Ureter (tissue), 1 donor: ENCODE results near the gene KLHDC3. TPM values are rescaled to one million over a fixed set of nuclear protein-coding genes. Genes with fewer than 3 reads are reported as not detected.

Source experiments
- DNase-seq: peaks from one replicate; pipeline ENCODE4 v3.0.0-alpha.2; 2020; ENCODE audit warnings: low spot score
- total RNA-seq: library from RNA; stranded (reverse); gene quantifications from one replicate; pipeline ENCODE4 v1.2.4, GENCODE V29; 2023
- donor health status: DM: yes; HTN: yes; CAD: no.

The KLHDC3 gene
- total RNA-seq, 1 donor from 2014 or later = 40.3 TPM

DNA sequence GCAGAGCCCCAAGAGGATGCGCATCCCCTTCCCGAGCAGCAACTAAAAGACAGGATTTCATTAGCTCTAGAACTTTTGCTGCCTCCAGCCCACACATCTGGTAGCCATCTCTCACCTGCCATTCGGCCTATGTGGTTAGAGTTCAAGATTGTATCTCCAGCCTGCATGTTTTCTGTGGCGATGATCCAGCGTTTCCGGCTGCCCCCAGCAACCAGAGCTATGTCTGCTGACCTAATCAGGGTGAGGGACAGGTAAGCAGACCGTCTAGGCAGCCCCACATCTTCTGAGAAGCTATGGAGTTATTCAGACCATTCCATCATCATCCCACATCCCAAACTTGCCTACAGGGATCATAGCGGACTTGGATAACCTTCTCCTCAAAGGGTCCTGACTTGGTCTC is 41.9 kb downstream of the KLHDC3 start:
- no peak for DNase-seq

DNA sequence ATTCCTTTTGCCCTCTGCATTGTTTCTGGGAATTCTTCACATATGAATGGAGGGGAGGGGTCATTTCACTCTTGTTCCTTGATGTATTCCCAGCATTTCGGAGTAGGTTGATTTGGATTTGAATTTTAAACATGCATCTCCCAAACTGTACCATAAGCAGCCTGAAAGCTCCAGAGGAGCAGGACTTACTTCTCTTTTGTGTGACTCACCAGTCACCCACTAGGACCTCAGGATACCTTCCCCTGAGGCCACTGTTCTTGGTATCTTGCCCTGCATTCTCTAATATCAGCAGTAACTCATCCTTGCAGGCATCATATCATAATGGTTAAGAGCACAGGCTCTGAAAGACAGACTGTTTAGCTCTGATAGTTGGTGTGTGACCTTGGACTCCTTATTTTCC is 44.5 kb downstream of the KLHDC3 start:
- no peak for DNase-seq

DNA sequence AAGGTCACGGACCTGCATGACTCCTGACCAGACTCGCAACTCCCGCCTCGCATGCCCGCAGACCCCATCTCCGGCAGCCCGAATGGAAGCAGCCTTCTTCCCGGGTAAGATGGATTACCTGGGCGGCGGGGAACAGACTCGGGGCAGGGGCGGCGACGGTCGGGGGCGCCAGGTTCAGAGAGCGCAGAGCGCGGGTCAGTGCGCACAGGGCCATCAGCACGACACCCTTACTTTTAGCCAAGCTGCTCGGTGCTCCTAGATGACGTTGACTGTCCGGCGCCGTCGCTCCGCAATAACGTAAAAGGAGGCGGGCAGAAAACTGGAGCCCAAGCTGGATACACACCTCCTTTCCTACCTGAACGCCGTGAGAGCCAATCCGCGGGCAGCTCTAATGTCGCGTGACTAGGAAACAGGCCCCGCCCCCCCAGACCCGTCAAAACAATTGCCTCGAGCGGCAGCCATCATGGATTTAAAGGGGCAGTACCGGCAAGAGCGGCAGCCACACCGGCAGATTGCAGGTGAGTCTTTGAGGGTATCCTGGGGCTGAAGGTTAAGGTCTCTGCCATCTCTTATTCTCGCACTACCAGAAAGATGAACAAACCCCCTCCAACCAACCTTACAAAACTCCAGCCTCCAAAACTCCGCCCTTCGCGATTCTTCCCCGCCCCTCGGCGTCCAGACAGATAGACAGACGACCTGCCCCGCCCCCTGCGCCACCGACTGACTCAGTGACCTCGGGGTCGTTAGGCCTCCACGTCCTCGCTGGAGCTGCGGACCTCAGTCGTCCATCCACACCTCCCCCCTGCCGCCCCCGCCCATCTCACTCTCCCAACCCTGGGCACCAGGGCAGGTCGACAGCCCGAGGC is 45.4 kb downstream of the KLHDC3 start, which contains the start of the genes KLC4 and MRPL2:
Gene KLC4 (plus strand): TSS at position 464 of the 866 bp plus-strand sequence. CDS start 1,705 bp downstream, outside the sequence.
Gene MRPL2 (minus strand): TSS at position 267 of the 866 bp plus-strand sequence. CDS start 53 bp downstream, at position 214.
- DNase-seq = peak; percentile 98

DNA sequence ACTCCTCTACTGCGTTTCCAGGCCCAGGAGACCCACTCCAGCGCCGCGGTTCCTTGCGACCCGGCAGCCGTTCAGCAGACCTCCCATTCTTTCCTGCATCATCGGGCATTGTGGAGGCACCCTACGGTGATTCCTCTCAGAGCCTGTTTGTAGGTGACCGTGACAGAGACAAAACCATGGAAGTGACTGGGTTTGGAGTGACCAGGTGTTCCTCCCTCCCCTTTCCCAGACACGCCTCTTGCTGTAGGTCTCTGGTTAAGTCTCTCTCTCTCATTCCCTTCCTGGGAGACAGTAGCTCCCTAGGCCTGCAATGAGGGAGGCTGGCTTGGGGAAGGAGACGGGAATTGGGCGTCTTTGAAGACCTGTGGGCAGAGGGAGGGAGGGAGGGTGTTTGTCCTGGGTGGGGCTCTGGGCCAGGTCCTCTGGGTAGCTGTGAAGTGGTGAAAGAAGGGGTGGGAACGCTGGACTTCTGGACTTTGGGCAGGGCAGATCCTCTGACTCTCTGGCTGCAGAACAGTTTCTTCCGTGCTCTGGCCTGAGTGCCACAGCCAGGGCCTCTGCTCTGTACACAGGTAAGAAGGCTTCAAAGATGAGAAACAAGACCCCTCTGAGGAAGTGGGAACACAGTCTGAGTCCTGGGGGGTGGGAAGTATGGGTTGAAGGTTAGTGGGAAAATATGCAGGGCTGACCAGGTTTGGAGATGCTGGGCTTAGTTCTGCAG is 46.1 kb downstream of the KLHDC3 start:
- DNase-seq = no peak

DNA sequence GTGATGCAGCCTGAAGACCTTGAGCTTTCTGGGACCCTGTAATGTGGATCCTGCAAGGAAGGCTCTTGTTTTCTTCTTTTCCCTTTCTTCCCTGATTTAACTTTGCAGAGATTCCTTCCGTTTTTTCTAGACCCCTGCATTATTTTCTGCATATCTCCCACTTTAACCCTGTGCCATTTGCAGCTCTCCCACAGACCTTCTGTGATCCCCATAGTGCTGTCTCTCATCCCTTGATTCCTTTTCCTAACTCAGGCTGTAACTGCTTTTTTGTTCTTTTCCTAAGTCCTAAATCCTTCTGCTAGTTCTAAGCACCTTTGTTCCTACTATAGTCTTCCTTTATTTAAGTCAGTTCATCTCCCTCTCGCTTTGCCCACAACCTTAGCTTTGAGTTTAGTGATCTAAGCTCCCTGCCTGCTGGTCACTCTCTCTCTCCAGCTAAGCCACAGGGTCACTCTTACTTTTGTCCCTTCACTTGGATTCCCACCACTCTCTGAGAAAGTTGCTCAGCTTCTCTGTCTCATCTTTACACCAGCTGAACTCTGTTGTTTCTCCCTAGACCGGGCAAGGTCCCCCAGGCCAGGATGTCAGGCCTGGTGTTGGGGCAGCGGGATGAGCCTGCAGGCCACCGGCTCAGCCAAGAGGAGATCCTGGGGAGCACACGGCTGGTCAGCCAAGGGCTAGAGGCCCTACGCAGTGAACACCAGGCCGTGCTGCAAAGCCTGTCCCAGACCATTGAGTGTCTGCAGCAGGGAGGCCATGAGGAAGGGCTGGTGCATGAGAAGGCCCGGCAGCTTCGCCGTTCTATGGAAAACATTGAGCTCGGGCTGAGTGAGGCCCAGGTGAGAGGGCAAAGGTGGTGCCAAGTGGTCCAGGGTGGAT is 46.9 kb downstream of the KLHDC3 start:
- no peak for DNase-seq

DNA sequence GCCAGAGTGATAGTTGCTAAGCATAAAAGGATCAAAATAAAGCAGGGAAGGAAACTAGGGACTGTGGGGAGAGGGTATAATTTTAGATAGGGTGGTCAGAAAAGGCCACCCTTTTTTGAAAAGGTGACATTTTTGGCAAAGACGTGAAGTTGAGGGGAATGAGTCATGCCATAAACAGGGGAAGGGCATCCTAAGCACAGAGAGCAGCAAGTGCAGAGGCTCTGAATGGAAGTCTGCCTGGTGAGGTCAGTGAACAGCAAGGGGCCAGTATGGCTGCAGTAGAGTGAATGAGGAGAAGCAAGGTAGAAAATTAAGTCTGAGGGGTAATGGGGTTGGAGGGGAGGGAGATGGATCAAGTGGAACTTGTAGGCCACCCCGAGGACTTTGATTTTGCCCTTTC is 47.8 kb downstream of the KLHDC3 start:
- DNase-seq = no peak

DNA sequence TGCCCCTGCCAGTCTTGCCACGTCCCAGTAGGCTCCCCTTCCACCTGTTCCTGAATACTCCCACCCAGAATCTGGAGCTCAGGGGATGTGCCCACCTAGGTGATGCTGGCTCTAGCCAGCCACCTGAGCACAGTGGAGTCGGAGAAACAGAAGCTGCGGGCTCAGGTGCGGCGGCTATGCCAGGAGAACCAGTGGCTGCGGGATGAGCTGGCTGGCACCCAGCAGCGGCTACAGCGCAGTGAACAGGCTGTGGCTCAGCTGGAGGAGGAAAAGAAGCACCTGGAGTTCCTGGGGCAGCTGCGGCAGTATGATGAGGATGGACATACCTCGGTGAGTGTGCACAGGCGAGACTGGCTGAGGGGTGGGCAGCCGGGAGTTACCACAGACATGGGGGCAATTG is 48.8 kb downstream of the KLHDC3 start:
- no peak for DNase-seq

DNA sequence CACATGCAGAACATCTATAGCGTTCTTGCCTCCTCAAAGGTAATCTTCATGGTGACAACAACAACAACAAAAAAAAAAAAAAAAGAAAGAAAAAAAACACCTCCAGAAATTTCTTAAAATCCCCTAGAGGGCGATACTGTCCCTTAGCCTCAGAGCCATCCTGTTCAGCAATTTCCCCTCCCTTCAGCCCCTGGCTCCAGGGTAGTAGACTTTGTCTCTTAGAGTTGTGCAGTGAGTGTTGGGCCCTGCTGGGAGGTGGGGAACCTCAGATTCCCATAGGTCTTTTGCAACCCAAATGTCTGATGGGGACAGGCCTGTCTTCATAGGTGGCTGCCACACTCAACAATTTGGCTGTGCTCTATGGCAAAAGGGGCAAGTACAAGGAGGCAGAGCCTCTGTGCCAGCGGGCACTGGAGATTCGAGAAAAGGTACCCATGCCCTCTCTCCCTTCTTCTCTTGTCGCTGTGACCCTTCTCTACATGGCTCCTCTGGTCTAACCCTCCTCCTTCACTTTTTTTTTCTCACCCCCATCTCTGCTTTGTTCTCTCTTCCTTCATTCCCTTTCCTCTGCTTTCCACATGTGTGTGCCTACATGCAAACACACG is 56.1 kb downstream of the KLHDC3 start:
- DNase-seq = no peak

Other genes starting within 250 kb of the KLHDC3 start
- 25.1 TPM for gene BICRAL, start 232.2 kb upstream of the KLHDC3 start, total RNA-seq
- 73.4 TPM for gene RPL7L1, start 134.6 kb upstream of the KLHDC3 start, total RNA-seq
- gene PTCRA, start 98.2 kb upstream of the KLHDC3 start, total RNA-seq = 0.55 TPM
- 45.6 TPM for gene CNPY3, start 84.8 kb upstream of the KLHDC3 start, total RNA-seq
- gene GNMT, start 53.5 kb upstream of the KLHDC3 start, total RNA-seq = 0.73 TPM
- 23.0 TPM for gene PEX6, start 35.1 kb upstream of the KLHDC3 start, total RNA-seq
- gene PPP2R5D, start 29.7 kb upstream of the KLHDC3 start, total RNA-seq = 24.7 TPM
- gene MEA1, start 303 bp upstream of the KLHDC3 start, total RNA-seq = 71.2 TPM
- gene RRP36, start 7.4 kb downstream of the KLHDC3 start, total RNA-seq = 58.9 TPM
- gene CUL7, start 39.6 kb downstream of the KLHDC3 start, total RNA-seq = 28.8 TPM
- 33.0 TPM for gene MRPL2, start 45.2 kb downstream of the KLHDC3 start, total RNA-seq
- gene KLC4, start 45.4 kb downstream of the KLHDC3 start, total RNA-seq = 23.8 TPM
- gene PTK7, start 62.1 kb downstream of the KLHDC3 start, total RNA-seq = 52.0 TPM
- 55.7 TPM for gene SRF, start 157.0 kb downstream of the KLHDC3 start, total RNA-seq
- gene CUL9, start 167.9 kb downstream of the KLHDC3 start, total RNA-seq = 71.7 TPM
- gene DNPH1, start 215.2 kb downstream of the KLHDC3 start, total RNA-seq = 42.8 TPM
- not detected for gene TTBK1, start 229.2 kb downstream of the KLHDC3 start, total RNA-seq